Fibroblast of mammary gland (primary cell): Measurements from ENCODE around the gene HLA-DMB.

Experiments
- DNase-seq: peaks from one replicate; pipeline ENCODE4 v3.0.0-alpha.2; 2010; ENCODE audit warnings: low read depth
- H3K4me3 ChIP-seq: 2 replicates; pipeline ENCODE4 v1.5.1; 2011; ENCODE audit warnings: low read depth, mild to moderate bottlenecking, low read length, moderate library complexity; ENCODE audit not compliant: control insufficient read depth
- TF ChIP-seq, protein P1 (sequence below): conservative IDR thresholded peaks from 2 replicates; pipeline ENCODE4 v1.5.1; 2011; ENCODE audit warnings: low read depth, low read length, inconsistent platforms; ENCODE audit not compliant: control insufficient read depth, insufficient read depth

HLA-DMB gene

DNA sequence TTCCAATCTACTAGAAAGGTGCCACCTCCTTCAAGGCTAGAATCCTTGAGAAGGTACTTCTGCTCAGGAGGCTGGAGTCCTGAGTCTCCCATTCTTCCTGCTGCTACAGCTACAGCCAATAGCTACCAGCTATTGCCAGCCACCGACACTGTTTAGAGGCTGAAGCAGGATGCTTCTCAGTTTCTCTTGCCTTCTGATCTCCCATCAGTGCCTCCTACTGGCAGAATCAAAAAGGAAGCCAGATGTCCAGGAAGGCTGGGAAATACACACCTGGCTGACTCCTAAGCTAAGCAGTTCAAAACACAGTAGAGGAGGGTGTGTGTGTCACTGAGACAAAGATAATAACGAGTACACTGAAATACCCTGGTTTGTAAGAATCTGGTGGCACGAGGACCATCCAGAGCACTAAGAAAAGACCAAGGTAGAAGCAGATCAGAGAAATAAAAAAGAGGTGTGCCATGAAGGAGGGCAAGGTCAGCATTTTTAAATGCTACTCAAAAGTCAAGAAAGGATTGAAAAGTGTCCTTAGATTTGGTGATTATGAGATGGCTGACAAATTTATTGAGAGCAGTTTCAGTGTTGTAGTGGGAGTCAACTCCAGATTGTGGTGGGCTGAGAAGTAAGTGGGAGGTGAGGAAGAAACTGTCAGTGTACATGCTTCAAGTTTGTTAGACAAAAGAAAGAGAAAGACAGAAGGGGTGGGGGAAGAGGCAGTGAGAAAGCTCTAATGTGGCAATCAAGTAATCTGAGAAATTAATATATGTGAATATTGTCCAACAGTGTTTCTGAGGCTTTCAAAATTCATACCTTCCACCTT lies 14.4 kb upstream of the HLA-DMB start:
- peak; percentile 28 for DNase-seq
- TF ChIP-seq, protein P1, sequence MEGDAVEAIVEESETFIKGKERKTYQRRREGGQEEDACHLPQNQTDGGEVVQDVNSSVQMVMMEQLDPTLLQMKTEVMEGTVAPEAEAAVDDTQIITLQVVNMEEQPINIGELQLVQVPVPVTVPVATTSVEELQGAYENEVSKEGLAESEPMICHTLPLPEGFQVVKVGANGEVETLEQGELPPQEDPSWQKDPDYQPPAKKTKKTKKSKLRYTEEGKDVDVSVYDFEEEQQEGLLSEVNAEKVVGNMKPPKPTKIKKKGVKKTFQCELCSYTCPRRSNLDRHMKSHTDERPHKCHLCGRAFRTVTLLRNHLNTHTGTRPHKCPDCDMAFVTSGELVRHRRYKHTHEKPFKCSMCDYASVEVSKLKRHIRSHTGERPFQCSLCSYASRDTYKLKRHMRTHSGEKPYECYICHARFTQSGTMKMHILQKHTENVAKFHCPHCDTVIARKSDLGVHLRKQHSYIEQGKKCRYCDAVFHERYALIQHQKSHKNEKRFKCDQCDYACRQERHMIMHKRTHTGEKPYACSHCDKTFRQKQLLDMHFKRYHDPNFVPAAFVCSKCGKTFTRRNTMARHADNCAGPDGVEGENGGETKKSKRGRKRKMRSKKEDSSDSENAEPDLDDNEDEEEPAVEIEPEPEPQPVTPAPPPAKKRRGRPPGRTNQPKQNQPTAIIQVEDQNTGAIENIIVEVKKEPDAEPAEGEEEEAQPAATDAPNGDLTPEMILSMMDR, result peak; percentile 44
- H3K4me3 ChIP-seq, result no peak overlapping the region

DNA sequence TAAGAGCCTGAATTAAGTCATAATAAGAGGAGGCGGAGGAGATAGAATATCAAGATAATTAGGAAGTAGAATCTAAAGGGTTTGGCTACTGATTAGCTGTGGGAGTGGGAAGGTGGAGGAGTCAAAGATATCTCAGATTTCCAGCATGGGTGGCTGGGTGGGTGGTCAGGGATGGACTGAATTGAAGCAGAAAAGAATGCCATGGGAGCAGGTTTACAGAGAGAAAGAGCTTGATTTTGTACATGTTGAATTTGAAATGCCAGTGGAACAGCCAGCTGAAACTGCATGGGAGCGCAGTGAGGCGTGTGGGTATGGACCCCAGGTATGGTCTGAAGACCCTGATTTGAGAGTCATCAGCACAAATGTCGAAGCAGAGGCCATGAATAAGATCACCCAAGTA lies 13.4 kb upstream of the HLA-DMB start:
- no peak for DNase-seq
- TF ChIP-seq, protein P1, result no peak
- H3K4me3 ChIP-seq, result no peak overlapping the region

DNA sequence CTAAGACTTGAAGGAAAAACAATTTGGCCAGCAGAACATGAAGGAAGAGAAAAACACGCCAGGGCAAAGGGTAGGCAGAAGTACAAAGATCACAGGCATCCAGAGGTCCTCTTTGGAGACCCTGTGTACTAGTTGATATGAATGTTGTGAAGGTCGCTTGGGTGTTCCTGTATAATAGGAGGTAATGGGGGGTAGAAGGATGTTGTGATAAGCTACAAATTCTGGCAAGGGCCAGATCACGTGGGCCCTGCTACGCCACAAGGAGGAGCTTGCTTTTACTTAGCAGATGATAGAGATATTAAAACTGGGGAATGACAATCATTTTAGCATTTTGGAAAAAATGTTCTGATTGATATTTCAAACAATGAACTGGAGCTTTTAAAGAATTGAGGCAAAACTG lies 12.9 kb upstream of the HLA-DMB start:
- no peak overlapping the region for H3K4me3 ChIP-seq
- TF ChIP-seq, protein P1, result no peak
- DNase-seq, result no peak

DNA sequence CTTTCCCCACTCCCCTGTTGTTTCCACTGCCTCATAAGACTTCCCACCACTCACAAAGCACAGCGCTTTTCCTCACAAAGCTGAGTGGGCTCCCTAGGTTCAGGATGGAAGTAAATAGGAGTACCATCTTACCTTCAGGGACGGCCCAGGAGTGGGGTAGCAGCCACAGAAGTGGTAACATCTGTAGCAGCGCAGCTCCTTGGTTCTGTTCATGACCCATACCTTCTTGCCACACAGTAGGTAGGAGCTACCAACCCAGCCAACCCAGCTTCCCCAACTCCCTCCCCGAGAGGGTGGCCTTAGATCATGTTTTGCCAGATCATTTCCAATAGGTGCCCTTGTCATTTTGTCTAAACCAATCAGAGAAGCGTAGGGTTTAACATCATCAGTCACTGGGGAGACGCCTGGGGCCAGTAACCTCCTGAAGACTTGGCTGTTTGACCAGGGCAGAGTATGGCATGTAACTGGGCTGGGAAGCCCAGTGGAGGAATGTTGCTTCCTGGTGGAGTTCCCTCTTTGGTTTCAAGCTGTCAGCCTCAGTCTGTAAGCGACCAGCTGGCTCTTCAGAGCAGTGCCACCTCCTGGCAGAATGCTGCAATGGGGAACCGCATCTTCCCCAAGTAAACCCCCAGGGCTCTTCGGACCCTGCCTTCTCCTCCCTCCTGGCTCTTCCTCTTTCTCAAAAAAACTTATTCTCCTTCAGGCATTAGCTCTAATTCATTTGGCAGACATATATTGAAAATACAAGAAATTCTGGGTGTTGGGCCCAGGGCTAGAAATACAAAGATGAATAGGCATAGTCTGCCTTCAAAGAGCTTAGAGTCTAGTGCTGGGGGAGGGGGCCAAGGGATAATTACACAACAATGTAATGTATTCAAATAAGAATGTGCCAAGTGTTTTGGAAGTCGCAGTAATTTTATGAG lies 12.2 kb upstream of the HLA-DMB start, which contains the start of gene HLA-DMA:
TSS of gene HLA-DMA (minus strand) at position 281 of the 923 bp plus-strand sequence. CDS start at position 220, 61 bp downstream.
- H3K4me3 ChIP-seq, result no peak within 1 kb of the TSS
- peak; percentile 91 for DNase-seq
- TF ChIP-seq, protein P1, result peak; percentile 74

DNA sequence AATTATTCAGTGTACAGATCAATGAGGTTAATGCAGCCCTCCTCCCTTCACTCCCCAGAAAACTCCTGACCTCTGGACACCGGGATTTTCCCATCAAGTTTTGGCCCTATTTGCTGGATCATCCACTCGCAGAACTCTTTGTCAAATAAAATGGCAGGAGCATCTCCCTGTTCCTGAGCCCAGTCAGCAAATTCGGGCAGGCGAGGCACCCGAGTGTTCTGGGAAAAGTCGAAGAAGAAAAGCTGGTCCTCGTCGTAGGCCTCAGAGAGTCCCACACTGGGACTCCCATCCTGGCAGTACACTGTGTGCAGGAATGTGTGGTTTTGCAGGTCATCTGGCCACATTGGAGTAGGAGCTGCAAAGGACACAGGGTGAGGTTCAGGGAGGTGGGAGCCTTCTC lies 9.6 kb upstream of the HLA-DMB start:
- no peak for DNase-seq

DNA sequence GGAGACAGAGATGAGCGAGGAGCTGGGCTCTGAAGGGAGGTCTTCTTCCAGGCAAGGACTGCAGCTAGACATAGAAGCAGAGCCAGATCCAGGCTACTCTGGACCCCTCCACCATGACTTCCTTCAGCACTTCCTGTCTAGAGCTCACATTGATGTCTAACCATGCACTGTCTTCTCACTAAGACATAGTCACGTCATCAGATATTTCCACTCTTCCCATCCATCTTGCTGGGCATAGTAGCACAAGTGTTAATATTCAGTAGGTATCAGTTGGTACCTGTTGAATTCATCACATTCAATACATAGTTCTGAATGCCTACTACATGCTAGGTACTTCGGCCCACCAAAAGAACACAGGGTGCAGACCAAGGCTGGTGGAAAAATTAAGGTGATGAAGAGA lies 9.2 kb upstream of the HLA-DMB start:
- TF ChIP-seq, protein P1, result no peak
- no peak overlapping the region for H3K4me3 ChIP-seq
- no peak for DNase-seq

More for the DNA sequence above, 9.6 kb upstream of the HLA-DMB start:
- H3K4me3 ChIP-seq, result no peak overlapping the region
- TF ChIP-seq, protein P1, result no peak
